ENCODE measurements around the gene RNF175.

RNF175 gene

GRCh38 chr4:153759407-153760316 lies at the start of gene RNF175:
Gene RNF175 (minus strand): TSS chr4:153760024. CDS start chr4:153759862, 162 bp downstream.
- no peak for DNase-seq

GRCh38 chr4:153809307-153809706 lies 49.5 kb upstream of the RNF175 start:
- DNase-seq, result peak; percentile 59

GRCh38 chr4:153808175-153808574 lies 48.4 kb upstream of the RNF175 start:
- DNase-seq, result no peak

- DNase-seq, result no peak
These were observed 46.2 kb upstream of the RNF175 start for GRCh38 chr4:153806073-153806472.

- no peak for DNase-seq
These were observed 44.9 kb upstream of the RNF175 start for GRCh38 chr4:153804722-153805121.

- DNase-seq, result no peak
These were observed 39.9 kb upstream of the RNF175 start for GRCh38 chr4:153799694-153800074.

GRCh38 chr4:153798901-153799693 lies 39.3 kb upstream of the RNF175 start:
- DNase-seq, result no peak

GRCh38 chr4:153798420-153798819 lies 38.6 kb upstream of the RNF175 start:
- DNase-seq, result no peak

GRCh38 chr4:153794006-153794405 lies 34.2 kb upstream of the RNF175 start:
- no peak for DNase-seq

GRCh38 chr4:153792618-153793247 lies 32.9 kb upstream of the RNF175 start:
- DNase-seq, result no peak

- DNase-seq, result peak; percentile 38
These were observed 32.2 kb upstream of the RNF175 start for GRCh38 chr4:153791746-153792617.

GRCh38 chr4:153790962-153791551 lies 31.2 kb upstream of the RNF175 start:
- DNase-seq, result peak; percentile 27

GRCh38 chr4:153790500-153790865 lies 30.7 kb upstream of the RNF175 start:
- DNase-seq, result no peak

- DNase-seq, result no peak
These were observed 30.1 kb upstream of the RNF175 start for GRCh38 chr4:153789741-153790499.

- DNase-seq, result no peak
These were observed 28.8 kb upstream of the RNF175 start, which contains the start of gene SFRP2 for GRCh38 chr4:153788413-153789276. Gene SFRP2 (minus strand): TSS chr4:153789083. CDS start chr4:153788835, 248 bp downstream.

- no peak for DNase-seq
These were observed 28.2 kb upstream of the RNF175 start for GRCh38 chr4:153788051-153788412.

GRCh38 chr4:153787575-153787974 lies 27.8 kb upstream of the RNF175 start:
- no peak for DNase-seq

- no peak for DNase-seq
These were observed 27.3 kb upstream of the RNF175 start for GRCh38 chr4:153787061-153787560.

- DNase-seq, result peak; percentile 21
These were observed 26.3 kb upstream of the RNF175 start for GRCh38 chr4:153785910-153786721.
